ENCODE results near the gene SPSB1.

The SPSB1 gene

GRCh38 chr1:9346566-9346965, 53.9 kb downstream of the SPSB1 start:
- CTCF ChIA-PET: no interaction called here
- DNase-seq (ENCODE audit: low spot score): no peak
- POLR2A ChIA-PET (ENCODE audit: low non-redundant PET): no interaction called here
- H3K27ac ChIP-seq: no peak overlapping the region
- TF ChIP-seq CTCF (conservative IDR thresholded peaks at IDR 0.05; ENCODE audit: low read depth): no peak

- DNase-seq (ENCODE audit: low spot score): no peak
- no peak for TF ChIP-seq CTCF (conservative IDR thresholded peaks at IDR 0.05; ENCODE audit: low read depth)
- CTCF ChIA-PET: no interaction called here
- POLR2A ChIA-PET (ENCODE audit: low non-redundant PET): no interaction called here
- H3K27ac ChIP-seq: no peak overlapping the region
These were observed 54.6 kb downstream of the SPSB1 start for GRCh38 chr1:9347095-9347850.

- no peak for DNase-seq (ENCODE audit: low spot score)
- ChIA-PET POLR2A (ENCODE audit: low non-redundant PET) (no interaction called here), CTCF (interaction anchor here (0.9 to 1.3 kb wide), 2 partner anchors 58 to 83 kb away, joined by 3 to 5 read pairs; no protein-coding TSS in a partner anchor)
- H3K27ac ChIP-seq: peak overlapping the region; percentile 77
- TF ChIP-seq CTCF (conservative IDR thresholded peaks at IDR 0.05; ENCODE audit: low read depth): no peak
These were observed 56.7 kb downstream of the SPSB1 start for GRCh38 chr1:9349331-9349851.

GRCh38 chr1:9350013-9350908, 57.6 kb downstream of the SPSB1 start:
- POLR2A ChIA-PET (ENCODE audit: low non-redundant PET): no interaction called here
- CTCF ChIA-PET: interaction anchor here (1.3 kb wide), 1 partner anchor 57 kb away, joined by 5 read pairs; no protein-coding TSS in a partner anchor
- TF ChIP-seq CTCF (conservative IDR thresholded peaks at IDR 0.05; ENCODE audit: low read depth): no peak
- no peak for DNase-seq (ENCODE audit: low spot score)
- peak overlapping the region; percentile 77 for H3K27ac ChIP-seq

- peak overlapping the region; percentile 77 for H3K27ac ChIP-seq
- no peak for DNase-seq (ENCODE audit: low spot score)
- CTCF ChIA-PET: no interaction called here
- no peak for TF ChIP-seq CTCF (conservative IDR thresholded peaks at IDR 0.05; ENCODE audit: low read depth)
- POLR2A ChIA-PET (ENCODE audit: low non-redundant PET): no interaction called here
These were observed 58.3 kb downstream of the SPSB1 start for GRCh38 chr1:9350960-9351359.

- ChIA-PET CTCF (no interaction called here), POLR2A (ENCODE audit: low non-redundant PET) (no interaction called here)
- no peak for DNase-seq (ENCODE audit: low spot score)
- H3K27ac ChIP-seq: peak overlapping the region; percentile 77
- no peak for TF ChIP-seq CTCF (conservative IDR thresholded peaks at IDR 0.05; ENCODE audit: low read depth)
These were observed 59.1 kb downstream of the SPSB1 start for GRCh38 chr1:9351654-9352271.
